Pancreas (tissue), 10 donors: ENCODE data around the gene RAP1GAP. TPM values are rescaled to one million over a fixed set of nuclear protein-coding genes. Genes with fewer than 3 reads are reported as not detected.
A peak's percentile ranks its signal among the peaks of the same experiment; 100 is the strongest.

Experiments
- ATAC-seq, 4 donors: fragments of 200-7000 bp; cut with Tn5 transposase; one replicate each; pipeline versions ENCODE4 v1.8.0 to v1.9.1; 2020; ENCODE audit warnings: mild to moderate bottlenecking in 4 of 4, moderate library complexity in 4 of 4
- DNase-seq, 6 donors: peaks; one replicate each; pipeline ENCODE4 v3.0.0-alpha.2; 2020
- FAIRE-seq: peaks from 2 replicates; lab custom pipeline; 2012; peaks lifted over from hg19 to GRCh38; lab: Jason Lieb, UNC
- H3K27ac ChIP-seq, 4 donors: fragments of 200-600 bp; sonication (generic); 1 replicate in 3 of 4; 2 replicates in 1 of 4; pipeline versions ENCODE4 v1.5.0 to v1.8.0; 2020
- H3K27me3 ChIP-seq, 4 donors: fragments of 200-600 bp; one replicate each; pipeline ENCODE4 v1.8.0; 2021
- H3K36me3 ChIP-seq, 3 donors: fragments of 200-600 bp; sonication (generic) in 1 of 3; one replicate each; pipeline versions ENCODE4 v1.5.0 to v1.8.0; 2020 to 2021
- H3K4me1 ChIP-seq, 3 donors: fragments of 200-600 bp; one replicate each; pipeline ENCODE4 v1.8.0; 2021
- H3K4me3 ChIP-seq, 4 donors: fragments of 200-600 bp; sonication (generic) in 2 of 4; one replicate each; pipeline versions ENCODE4 v1.5.0 to v1.8.0; 2020 to 2021
- H3K9me3 ChIP-seq, 4 donors: fragments of 200-600 bp; one replicate each; pipeline ENCODE4 v1.8.0; 2021
- CTCF ChIP-seq, 4 donors: fragments of 200-600 bp; sonication (generic) in 3 of 4; IDR thresholded peaks; one replicate each; pipeline versions ENCODE4 v1.5.0 to v1.8.0; 2021; ENCODE audit warnings: antibody characterized with exemption in 4 of 4
- WGBS, 2 donors: extraction: QIAGEN DNeasy Blood & Tissue Kit; methylation state at CpG; one replicate each; pipeline ENCODE4 v1.1.7; 2013; 5-methylcytosine and 5-hydroxymethylcytosine counted together
- intact Hi-C, 3 donors: fragments of 100-400 bp; cut with DNase I; formaldehyde crosslinking; loops; one replicate each; pipeline versions ENCODE4 v1.11.1 to v1.14.2; 2022
- polyA plus RNA-seq, 2 donors: library from polyadenylated mRNA; stranded (reverse); fragments of 200-250 nt; gene quantifications; one replicate each; pipeline ENCODE4 v1.2.3, GENCODE V29; 2013
- total RNA-seq, 6 donors: library from RNA; stranded (reverse); fragmentation: NEBNext Ultra II Directional in 4 of 6; extraction: Animal tissue kit (Norgen Biotek cat#: 25700) in 4 of 6; gene quantifications; one replicate each; pipeline versions ENCODE4 v1.2.1 to v1.2.4, GENCODE V29; 2021 to 2023
- donor health status: healthy with polysubstance abuse.
- donor health status: DM: no; HTN: no; CAD: no; lungs with moderate emphysema.
- donor health status: DM: no; HTN: no; CAD: no.
- donor health status: control.
- donor health status: control.
- donor health status: Bipolar disorder and iron deficiency.
- donor health status: DM: yes; HTN: yes; CAD: no.
- donor health status: DM: no; HTN: no; CAD: no.
- donor health status: DM: no; HTN: no; CAD: no.
- donor health status: DM: yes; HTN: yes; CAD: no.

Gene RAP1GAP
- total and polyA plus RNA-seq, 8 donors = 53.4 to 100 (median 73.0) TPM

- no peak for TF ChIP-seq CTCF (IDR thresholded peaks at IDR 0.05)
- Histone ChIP-seq H3K27ac (no peak overlapping the region), H3K4me1 (no peaks in the 10 kb centered on the region), H3K4me3 (no peak overlapping the region), H3K9me3 (no peaks in the 10 kb centered on the region), H3K36me3 (no peaks in the 10 kb centered on the region), H3K27me3 (no peaks in the 10 kb centered on the region)
- 88 to 89% methylated on average over 18 of the region's 18 CpGs for WGBS, 2 donors
- DNase-seq (no peak), FAIRE-seq (no peak), ATAC-seq (no peak)
- intact Hi-C loops = loop anchor here in 2 of 3 donors (10.0 kb wide), 2 partner anchors 71 to 201 kb away; partner anchors contain the start of gene ALPL (in 1 of the 2)
Observed at GRCh38 chr1:21575351-21575942, 93.7 kb downstream of the RAP1GAP start.

GRCh38 chr1:21574466-21575151, 94.5 kb downstream of the RAP1GAP start:
- TF ChIP-seq CTCF (IDR thresholded peaks at IDR 0.05) = no peak
- intact Hi-C loops = loop anchor here in 2 of 3 donors (5.0 to 10.0 kb wide), 3 partner anchors 62 to 200 kb away; partner anchors contain the start of gene ALPL (in 1 of the 2)
- Histone ChIP-seq H3K4me3 (no peak overlapping the region), H3K4me1 (no peaks in the 10 kb centered on the region), H3K9me3 (no peaks in the 10 kb centered on the region), H3K27me3 (no peaks in the 10 kb centered on the region), H3K36me3 (no peaks in the 10 kb centered on the region), H3K27ac (no peak overlapping the region)
- DNase-seq = no peak
- ATAC-seq = peak in 3 of 4 donors; percentile 10 to 34 (median 16)
- FAIRE-seq = no peak
- WGBS, 2 donors = 53 to 58% methylated on average over 30 to 31 of the region's 31 CpGs

GRCh38 chr1:21573971-21574465, 95.1 kb downstream of the RAP1GAP start:
- H3K9me3 ChIP-seq = no peaks in the 10 kb centered on the region
- DNase-seq (peak in 5 of 6 donors; percentile 54 to 81 (median 73)), ATAC-seq (peak; percentile 81 to 94 (median 90)), FAIRE-seq (no peak)
- no peaks in the 10 kb centered on the region for H3K4me1 ChIP-seq
- H3K36me3 ChIP-seq = no peaks in the 10 kb centered on the region
- H3K4me3 ChIP-seq = no peak overlapping the region
- intact Hi-C loops = loop anchor here in 2 of 3 donors (5.0 to 10.0 kb wide), 3 partner anchors 62 to 199 kb away; partner anchors contain the start of gene ALPL (in 1 of the 2)
- H3K27me3 ChIP-seq = no peaks in the 10 kb centered on the region
- no peak overlapping the region for H3K27ac ChIP-seq
- WGBS, 2 donors = 3 to 5% methylated on average over 11 of the region's 11 CpGs
- peak in 1 of 4 donors; percentile 24 for TF ChIP-seq CTCF (IDR thresholded peaks at IDR 0.05)

- intact Hi-C loops = loop anchor here in 2 of 3 donors (5.0 to 10.0 kb wide), 3 partner anchors 61 to 199 kb away; partner anchors contain the start of gene ALPL (in 1 of the 2)
- FAIRE-seq = no peak
Observed at GRCh38 chr1:21573475-21573874, 95.7 kb downstream of the RAP1GAP start.

More at GRCh38 chr1:21573475-21573874, 95.7 kb downstream of the RAP1GAP start:
- WGBS, 2 donors = 79 to 81% methylated on average over 11 of the region's 11 CpGs
- no peaks in the 10 kb centered on the region for H3K4me1 ChIP-seq
- ATAC-seq = no peak
- no peak overlapping the region for H3K4me3 ChIP-seq
- H3K36me3 ChIP-seq = no peaks in the 10 kb centered on the region
- no peak for DNase-seq
- H3K27ac ChIP-seq = no peak overlapping the region
- H3K9me3 ChIP-seq = no peaks in the 10 kb centered on the region
- TF ChIP-seq CTCF (IDR thresholded peaks at IDR 0.05) = no peak
- H3K27me3 ChIP-seq = no peaks in the 10 kb centered on the region
